NB4 (cell line): Measurements from ENCODE around the gene CDH23.

Source experiments
- MAX ChIP-seq: IDR thresholded peaks from 2 replicates; pipeline ENCODE4 v1.6.1; 2011; ENCODE audit warnings: low read depth, low read length
- POLR2A ChIP-seq: IDR thresholded peaks from 2 replicates; pipeline ENCODE4 v1.6.1; 2011; ENCODE audit warnings: mild to moderate bottlenecking; ENCODE audit not compliant: insufficient read length; ENCODE audit errors: extremely low read depth
- TF ChIP-seq, protein P1 (sequence below): IDR thresholded peaks from one replicate; pipeline ENCODE4 v1.5.1; 2012; ENCODE audit warnings: low read depth, low read length

DNA sequence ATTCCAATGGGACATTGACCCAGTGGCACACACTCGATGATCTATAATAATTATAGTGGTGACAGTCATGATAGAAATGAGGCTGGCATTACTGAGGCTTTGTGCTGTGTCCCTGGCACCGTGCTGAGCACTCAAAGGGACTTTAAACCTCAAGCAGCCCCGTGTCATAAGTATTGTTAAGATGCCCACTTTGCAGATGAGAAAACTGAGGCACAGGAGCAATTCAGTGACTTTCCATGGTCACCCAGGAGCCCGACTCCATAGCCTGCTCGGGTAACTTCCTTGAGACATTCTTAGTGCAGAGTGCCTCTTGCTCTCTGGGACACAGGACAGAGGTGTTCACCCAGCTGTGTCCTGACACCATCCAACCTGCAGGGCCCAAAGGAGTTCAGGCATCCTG, 170.3 kb downstream of the CDH23 start:
- TF ChIP-seq, protein P1, sequence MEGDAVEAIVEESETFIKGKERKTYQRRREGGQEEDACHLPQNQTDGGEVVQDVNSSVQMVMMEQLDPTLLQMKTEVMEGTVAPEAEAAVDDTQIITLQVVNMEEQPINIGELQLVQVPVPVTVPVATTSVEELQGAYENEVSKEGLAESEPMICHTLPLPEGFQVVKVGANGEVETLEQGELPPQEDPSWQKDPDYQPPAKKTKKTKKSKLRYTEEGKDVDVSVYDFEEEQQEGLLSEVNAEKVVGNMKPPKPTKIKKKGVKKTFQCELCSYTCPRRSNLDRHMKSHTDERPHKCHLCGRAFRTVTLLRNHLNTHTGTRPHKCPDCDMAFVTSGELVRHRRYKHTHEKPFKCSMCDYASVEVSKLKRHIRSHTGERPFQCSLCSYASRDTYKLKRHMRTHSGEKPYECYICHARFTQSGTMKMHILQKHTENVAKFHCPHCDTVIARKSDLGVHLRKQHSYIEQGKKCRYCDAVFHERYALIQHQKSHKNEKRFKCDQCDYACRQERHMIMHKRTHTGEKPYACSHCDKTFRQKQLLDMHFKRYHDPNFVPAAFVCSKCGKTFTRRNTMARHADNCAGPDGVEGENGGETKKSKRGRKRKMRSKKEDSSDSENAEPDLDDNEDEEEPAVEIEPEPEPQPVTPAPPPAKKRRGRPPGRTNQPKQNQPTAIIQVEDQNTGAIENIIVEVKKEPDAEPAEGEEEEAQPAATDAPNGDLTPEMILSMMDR = no peak
- no peak for TF ChIP-seq POLR2A
- no peak for TF ChIP-seq MAX
